Left kidney (tissue), 2 donors: ENCODE measurements around the gene SECTM1. TPM values are rescaled to one million over a fixed set of nuclear protein-coding genes. Genes with fewer than 3 reads are reported as not detected.

Source experiments
- DNase-seq: peaks from one replicate; pipeline ENCODE4 v3.0.0-alpha.2; 2013
- polyA plus RNA-seq: library from polyadenylated mRNA; unstranded; fragments of 120-200 nt; gene quantifications from one replicate; pipeline ENCODE4 v1.2.1, GENCODE V29; 2013; ENCODE audit not compliant: insufficient read length

Gene SECTM1
- polyA plus RNA-seq, 1 donor, result 1.3 TPM

GRCh38 chr17:82328994-82329507, 4.5 kb downstream of the SECTM1 start:
- no peak for DNase-seq

- no peak for DNase-seq
Measured at GRCh38 chr17:82328141-82328993, 5.2 kb downstream of the SECTM1 start.

- no peak for DNase-seq
Measured at GRCh38 chr17:82327757-82328140, 5.8 kb downstream of the SECTM1 start.

GRCh38 chr17:82327289-82327688, 6.3 kb downstream of the SECTM1 start:
- no peak for DNase-seq

GRCh38 chr17:82325286-82326180, 8.0 kb downstream of the SECTM1 start:
- no peak for DNase-seq

- DNase-seq, result no peak
Measured at GRCh38 chr17:82324566-82325285, 8.8 kb downstream of the SECTM1 start.

- DNase-seq, result no peak
Measured at GRCh38 chr17:82323514-82324234, 9.9 kb downstream of the SECTM1 start.

GRCh38 chr17:82322526-82323453, 10.8 kb downstream of the SECTM1 start:
- no peak for DNase-seq

GRCh38 chr17:82321947-82322466, 11.6 kb downstream of the SECTM1 start:
- no peak for DNase-seq

GRCh38 chr17:82320956-82321927, 12.3 kb downstream of the SECTM1 start:
- DNase-seq, result no peak

- no peak for DNase-seq
Measured at GRCh38 chr17:82320140-82320840, 13.3 kb downstream of the SECTM1 start.

- no peak for DNase-seq
Measured at GRCh38 chr17:82319619-82320062, 13.9 kb downstream of the SECTM1 start.

- DNase-seq, result no peak
Measured at GRCh38 chr17:82318772-82319606, 14.6 kb downstream of the SECTM1 start.

- no peak for DNase-seq
Measured at GRCh38 chr17:82318169-82318498, 15.4 kb downstream of the SECTM1 start.

GRCh38 chr17:82317394-82318168, 16.0 kb downstream of the SECTM1 start, which contains the start of gene CD7:
Gene CD7 (minus strand): TSS chr17:82317608. CDS start chr17:82317495, 113 bp downstream.
- DNase-seq, result no peak
